Amniotic stem cell (primary cell): ENCODE data around the gene KCNAB2.

ENCODE experiments used
- DNase-seq: peaks from one replicate; lab custom pipeline; 2025; lab: John Stamatoyannopoulos, UW

KCNAB2 gene

GRCh38 chr1:6030547-6031261 is 15.0 kb upstream of the KCNAB2 start:
- no peak for DNase-seq

- DNase-seq: no peak
Observed at GRCh38 chr1:6033124-6033523, 12.6 kb upstream of the KCNAB2 start.

- DNase-seq: no peak
Observed at GRCh38 chr1:6033986-6034749, 11.5 kb upstream of the KCNAB2 start.

GRCh38 chr1:6034750-6035096 is 11.0 kb upstream of the KCNAB2 start:
- DNase-seq: no peak

GRCh38 chr1:6035303-6035702 is 10.4 kb upstream of the KCNAB2 start:
- DNase-seq: no peak

GRCh38 chr1:6035719-6036118 is 10.0 kb upstream of the KCNAB2 start:
- no peak for DNase-seq

- no peak for DNase-seq
Observed at GRCh38 chr1:6037338-6037762, 8.3 kb upstream of the KCNAB2 start.

- DNase-seq: no peak
Observed at GRCh38 chr1:6038603-6039002, 7.1 kb upstream of the KCNAB2 start.

GRCh38 chr1:6039031-6039430 is 6.7 kb upstream of the KCNAB2 start:
- no peak for DNase-seq

GRCh38 chr1:6040444-6040843 is 5.2 kb upstream of the KCNAB2 start:
- no peak for DNase-seq

- DNase-seq: no peak
Observed at GRCh38 chr1:6040861-6041415, 4.8 kb upstream of the KCNAB2 start.

GRCh38 chr1:6041432-6042062 is 4.1 kb upstream of the KCNAB2 start:
- no peak for DNase-seq

- no peak for DNase-seq
Observed at GRCh38 chr1:6043561-6043960, 2.1 kb upstream of the KCNAB2 start.

GRCh38 chr1:6044481-6045109 is 1.1 kb upstream of the KCNAB2 start:
- no peak for DNase-seq

GRCh38 chr1:6045110-6045502 is 582 bp upstream of the KCNAB2 start:
- no peak for DNase-seq

- no peak for DNase-seq
Observed at GRCh38 chr1:6046279-6046678, 591 bp downstream of the KCNAB2 start.

- DNase-seq: no peak
Observed at GRCh38 chr1:6048179-6048867, 2.6 kb downstream of the KCNAB2 start.

- DNase-seq: no peak
Observed at GRCh38 chr1:6049419-6049818, 3.7 kb downstream of the KCNAB2 start.

GRCh38 chr1:6051423-6051822 is 5.7 kb downstream of the KCNAB2 start:
- no peak for DNase-seq

- peak; percentile 51 for DNase-seq
Observed at GRCh38 chr1:6052543-6053205, 7.0 kb downstream of the KCNAB2 start.

GRCh38 chr1:6053206-6053546 is 7.5 kb downstream of the KCNAB2 start:
- DNase-seq: no peak
